Testis (tissue), 2 donors: ENCODE measurements around the gene ST7.

Source experiments
- CTCF ChIP-seq, 3 experiments: fragments of 450-650 bp in 2 of 3; fragments of 200-600 bp in 1 of 3; sonication (generic) in 1 of 3; IDR thresholded peaks; one replicate each; pipeline ENCODE4 v1.5.1; 2016 to 2019; ENCODE audit warnings: antibody characterized with exemption in 3 of 3, mild to moderate bottlenecking in 2 of 3, moderate library complexity in 1 of 3
- POLR2A ChIP-seq: fragments of 450-650 bp; IDR thresholded peaks from one replicate; pipeline ENCODE4 v1.6.1; 2017; ENCODE audit warnings: antibody characterized with exemption, mild to moderate bottlenecking, moderate library complexity

- TF ChIP-seq CTCF (IDR thresholded peaks at IDR 0.05) (no peak), POLR2A (no peak)
Measured at GRCh38 chr7:117076426-117076943, 123.2 kb downstream of the ST7 start.
